ENCODE results near the gene TEX19.
"Not testable (repeated sequence)": the region's sequence is repeated elsewhere in the genome, so short reads cannot be mapped to it uniquely, and the experiment has no call there.

TEX19 gene

GRCh38 chr17:82406131-82406671 lies 47.2 kb downstream of the TEX19 start:
- no peak for TF ChIP-seq CTCF (IDR thresholded peaks at IDR 0.05; ENCODE audit: low read depth, low read length, missing control alignments)
- no peak for DNase-seq (ENCODE audit: low read depth)
- H3K4me3 ChIP-seq (ENCODE audit: low read depth, low read length) = no peak overlapping the region

- no peak for DNase-seq (ENCODE audit: low read depth)
- H3K4me3 ChIP-seq (ENCODE audit: low read depth, low read length) = no peak overlapping the region
- no peak for TF ChIP-seq CTCF (IDR thresholded peaks at IDR 0.05; ENCODE audit: low read depth, low read length, missing control alignments)
These were observed 48.2 kb downstream of the TEX19 start for GRCh38 chr17:82407255-82407654.

- DNase-seq (ENCODE audit: low read depth) = no peak
- TF ChIP-seq CTCF (IDR thresholded peaks at IDR 0.05; ENCODE audit: low read depth, low read length, missing control alignments) = no peak
- H3K4me3 ChIP-seq (ENCODE audit: low read depth, low read length) = no peak overlapping the region
These were observed 49.4 kb downstream of the TEX19 start for GRCh38 chr17:82408288-82408937.

GRCh38 chr17:82408938-82409318 lies 49.9 kb downstream of the TEX19 start:
- no peak for TF ChIP-seq CTCF (IDR thresholded peaks at IDR 0.05; ENCODE audit: low read depth, low read length, missing control alignments)
- no peak overlapping the region for H3K4me3 ChIP-seq (ENCODE audit: low read depth, low read length)
- no peak for DNase-seq (ENCODE audit: low read depth)

- DNase-seq (ENCODE audit: low read depth) = no peak
- H3K4me3 ChIP-seq (ENCODE audit: low read depth, low read length) = no peak overlapping the region
- no peak for TF ChIP-seq CTCF (IDR thresholded peaks at IDR 0.05; ENCODE audit: low read depth, low read length, missing control alignments)
These were observed 51.1 kb downstream of the TEX19 start for GRCh38 chr17:82410014-82410716.

GRCh38 chr17:82411396-82412053 lies 52.5 kb downstream of the TEX19 start:
- H3K4me3 ChIP-seq (ENCODE audit: low read depth, low read length) = no peak overlapping the region
- no peak for DNase-seq (ENCODE audit: low read depth)
- TF ChIP-seq CTCF (IDR thresholded peaks at IDR 0.05; ENCODE audit: low read depth, low read length, missing control alignments) = no peak

- not testable (repeated sequence) for H3K4me3 ChIP-seq (ENCODE audit: low read depth, low read length); DNase-seq (ENCODE audit: low read depth)
These were observed 53.0 kb downstream of the TEX19 start for GRCh38 chr17:82412081-82412480.

All from GM12864 (cell line).